Testis (tissue), 3 donors: ENCODE measurements around the gene IGSF21. TPM values are rescaled to one million over a fixed set of nuclear protein-coding genes. Genes with fewer than 3 reads are reported as not detected.

Experiments
- DNase-seq: peaks from one replicate; pipeline ENCODE4 v3.0.0-alpha.2; 2019
- H3K27ac ChIP-seq, 2 donors: fragments of 200-600 bp; sonication (generic); one replicate each; pipeline ENCODE4 v1.5.1; 2019
- H3K27me3 ChIP-seq: fragments of 200-600 bp; sonication (generic); one replicate; pipeline ENCODE4 v1.5.1; 2019
- H3K36me3 ChIP-seq: fragments of 200-600 bp; sonication (generic); one replicate; pipeline ENCODE4 v1.5.1; 2017; ENCODE audit warnings: low read depth; ENCODE audit errors: missing control alignments
- H3K4me1 ChIP-seq: fragments of 200-600 bp; sonication (generic); one replicate; pipeline ENCODE4 v1.5.1; 2019
- H3K4me3 ChIP-seq, 2 donors: fragments of 200-600 bp; sonication (generic); one replicate each; pipeline ENCODE4 v1.5.1; 2017 to 2019
- H3K9me3 ChIP-seq: fragments of 200-600 bp; sonication (generic); one replicate; pipeline ENCODE4 v1.5.1; 2017
- CTCF ChIP-seq, 3 experiments: fragments of 450-650 bp in 2 of 3; fragments of 200-600 bp in 1 of 3; sonication (generic) in 1 of 3; IDR thresholded peaks; one replicate each; pipeline ENCODE4 v1.5.1; 2016 to 2019; ENCODE audit warnings: antibody characterized with exemption in 3 of 3, mild to moderate bottlenecking in 2 of 3, moderate library complexity in 1 of 3
- POLR2A ChIP-seq: fragments of 450-650 bp; IDR thresholded peaks from one replicate; pipeline ENCODE4 v1.6.1; 2017; ENCODE audit warnings: antibody characterized with exemption, mild to moderate bottlenecking, moderate library complexity
- WGBS, 2 donors: methylation state at CpG; one replicate each; pipeline ENCODE4 v1.1.5; 2018; 5-methylcytosine and 5-hydroxymethylcytosine counted together
- intact Hi-C: fragments of 100-400 bp; cut with DNase I; formaldehyde crosslinking; loops from one replicate; pipeline ENCODE4 v1.15.1; 2023; ENCODE audit warnings: low total_unique reads
- polyA plus RNA-seq: library from polyadenylated mRNA; stranded (reverse); fragments of 350-450 nt; fragmentation: Illumina TruSeq; extraction: RNeasy Lipid Tissue Mini Kit (QIAGEN cat#74804); gene quantifications from one replicate; pipeline ENCODE4 v1.2.3, GENCODE V29; 2014; ENCODE audit warnings: low read depth, low replicate concordance; ENCODE audit not compliant: insufficient read depth
- total RNA-seq, 2 donors: library from RNA; depleted of rRNA; stranded (reverse); fragments of >200 nt; gene quantifications; one replicate each; pipeline ENCODE4 v1.2.3, GENCODE V29; 2016

IGSF21 gene
- total and polyA plus RNA-seq, 3 donors from 2014 or later, result 1.7 to 4.2 (median 2.9) TPM

- H3K4me1 ChIP-seq, result no peaks in the 10 kb centered on the region
- H3K27ac ChIP-seq, result no peak overlapping the region
- no peaks in the 10 kb centered on the region for H3K36me3 ChIP-seq
- H3K27me3 ChIP-seq, result no peaks in the 10 kb centered on the region
- DNase-seq, result peak; percentile 25
- intact Hi-C loops, result no loop called here
- H3K9me3 ChIP-seq, result no peaks in the 10 kb centered on the region
- no peak overlapping the region for H3K4me3 ChIP-seq
- WGBS, 2 donors, result 58 to 59% methylated on average over 10 of the region's 10 CpGs
- TF ChIP-seq POLR2A (no peak), CTCF (IDR thresholded peaks at IDR 0.05) (no peak)
These were observed 244.1 kb downstream of the IGSF21 start for GRCh38 chr1:18351735-18352134.

- TF ChIP-seq POLR2A (no peak), CTCF (IDR thresholded peaks at IDR 0.05) (no peak)
These were observed 245.2 kb downstream of the IGSF21 start for GRCh38 chr1:18352636-18353265.

GRCh38 chr1:18353528-18353927 is 245.9 kb downstream of the IGSF21 start:
- Histone ChIP-seq H3K4me1 (no peaks in the 10 kb centered on the region), H3K27me3 (no peaks in the 10 kb centered on the region)
- WGBS, 2 donors, result 77 to 100% methylated on average over 1 of the region's 1 CpG

More at GRCh38 chr1:18352636-18353265, 245.2 kb downstream of the IGSF21 start:
- Histone ChIP-seq H3K36me3 (no peaks in the 10 kb centered on the region), H3K27ac (no peak overlapping the region), H3K27me3 (no peaks in the 10 kb centered on the region), H3K4me3 (no peak overlapping the region), H3K4me1 (no peaks in the 10 kb centered on the region), H3K9me3 (no peaks in the 10 kb centered on the region)
- WGBS, 2 donors, result 60 to 62% methylated on average over 6 to 17 of the region's 17 CpGs
- intact Hi-C loops, result no loop called here
- no peak for DNase-seq

GRCh38 chr1:18353992-18354391 is 246.4 kb downstream of the IGSF21 start:
- Histone ChIP-seq H3K27ac (no peak overlapping the region), H3K36me3 (no peaks in the 10 kb centered on the region), H3K4me3 (no peak overlapping the region), H3K27me3 (no peaks in the 10 kb centered on the region), H3K9me3 (no peaks in the 10 kb centered on the region), H3K4me1 (no peaks in the 10 kb centered on the region)
- DNase-seq, result no peak
- intact Hi-C loops, result no loop called here
- 59 to 85% methylated on average over 2 of the region's 2 CpGs for WGBS, 2 donors
- no peak for TF ChIP-seq POLR2A
- TF ChIP-seq CTCF (IDR thresholded peaks at IDR 0.05), result no peak

More at GRCh38 chr1:18353528-18353927, 245.9 kb downstream of the IGSF21 start:
- H3K27ac ChIP-seq, result no peak overlapping the region
- no peak for DNase-seq
- TF ChIP-seq CTCF (IDR thresholded peaks at IDR 0.05) (no peak), POLR2A (no peak)
- no peaks in the 10 kb centered on the region for H3K36me3 ChIP-seq
- intact Hi-C loops, result no loop called here
- no peaks in the 10 kb centered on the region for H3K9me3 ChIP-seq
- no peak overlapping the region for H3K4me3 ChIP-seq

GRCh38 chr1:18354612-18355011 is 247.0 kb downstream of the IGSF21 start:
- H3K4me3 ChIP-seq, result no peak overlapping the region
- H3K4me1 ChIP-seq, result no peaks in the 10 kb centered on the region
- no peak for DNase-seq
- no peaks in the 10 kb centered on the region for H3K27me3 ChIP-seq
- intact Hi-C loops, result no loop called here
- H3K9me3 ChIP-seq, result no peaks in the 10 kb centered on the region
- no peaks in the 10 kb centered on the region for H3K36me3 ChIP-seq
- TF ChIP-seq CTCF (IDR thresholded peaks at IDR 0.05) (no peak), POLR2A (no peak)
- 38 to 51% methylated on average over 3 of the region's 3 CpGs for WGBS, 2 donors
- no peak overlapping the region for H3K27ac ChIP-seq
